ENCODE results near the gene MROH7.
A peak's percentile ranks its signal among the peaks of the same experiment; 100 is the strongest.

The MROH7 gene

DNA sequence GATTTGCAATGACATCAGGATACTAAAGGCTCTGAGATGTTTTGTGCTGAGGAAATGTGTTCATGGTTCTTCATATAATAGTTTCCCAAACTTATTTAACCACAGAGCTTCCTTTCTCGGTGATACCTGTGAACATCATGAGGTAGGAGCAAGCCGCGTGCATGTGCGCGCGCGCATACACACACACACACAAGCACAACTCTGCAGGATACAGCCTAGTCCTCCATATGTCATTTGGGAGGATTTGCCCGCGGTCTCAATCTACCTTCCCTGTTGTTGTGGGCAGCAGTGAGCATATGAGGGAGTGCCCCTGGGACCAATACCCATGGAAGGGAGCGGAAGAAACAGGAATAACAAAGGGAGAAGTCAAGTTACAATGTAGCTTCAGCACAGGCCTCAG, 61.9 kb downstream of the MROH7 start:
- DNase-seq (ENCODE audit: insufficient read length, low spot score), result no peak
- no peak for FAIRE-seq
- TF ChIP-seq POLR2A (IDR thresholded peaks at IDR 0.05; ENCODE audit: low read depth, low read length), result no peak

DNA sequence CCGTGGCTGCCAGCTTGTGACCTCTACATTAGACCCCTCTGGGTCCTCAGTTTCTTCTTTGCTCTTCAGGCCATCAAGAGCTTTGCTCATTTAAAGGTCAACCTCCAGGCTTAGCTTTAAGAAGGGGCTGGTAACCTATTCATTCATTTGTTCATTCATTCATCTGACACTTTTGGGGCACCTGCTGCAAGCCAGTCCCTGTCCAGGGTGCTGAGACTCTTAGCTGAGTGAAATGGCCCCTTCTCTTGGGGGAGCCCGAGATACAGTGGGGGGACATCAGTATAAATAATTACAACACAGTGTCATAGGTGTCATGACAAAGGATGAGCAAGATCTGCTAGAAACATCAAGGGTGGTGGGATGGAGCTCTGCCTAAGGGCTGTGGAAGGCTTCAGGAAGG, 63.6 kb downstream of the MROH7 start:
- no peak for TF ChIP-seq POLR2A (IDR thresholded peaks at IDR 0.05; ENCODE audit: low read depth, low read length)
- FAIRE-seq (no peak), DNase-seq (ENCODE audit: insufficient read length, low spot score) (no peak)

DNA sequence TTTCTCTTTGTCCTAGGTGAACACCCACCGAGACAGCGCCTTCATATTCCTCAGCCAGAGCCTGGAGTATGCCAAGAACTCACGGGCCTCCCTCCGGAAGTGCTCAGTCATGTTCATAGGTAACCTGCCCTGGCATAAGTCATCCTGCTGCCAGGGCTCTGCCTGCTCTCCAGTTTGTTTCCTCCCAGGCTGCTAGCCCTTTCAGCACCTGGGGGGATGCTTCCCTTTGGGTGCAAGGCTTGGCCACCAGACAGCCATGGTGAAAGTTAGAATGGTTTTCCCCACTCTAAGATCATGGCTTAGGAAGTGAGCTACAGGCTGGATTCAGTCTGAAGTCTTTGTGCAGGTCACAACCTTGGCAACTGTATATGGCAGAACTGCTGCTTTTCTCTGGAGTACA, 64.8 kb downstream of the MROH7 start:
- DNase-seq (ENCODE audit: insufficient read length, low spot score), result no peak
- no peak for FAIRE-seq
- TF ChIP-seq POLR2A (IDR thresholded peaks at IDR 0.05; ENCODE audit: low read depth, low read length), result no peak

DNA sequence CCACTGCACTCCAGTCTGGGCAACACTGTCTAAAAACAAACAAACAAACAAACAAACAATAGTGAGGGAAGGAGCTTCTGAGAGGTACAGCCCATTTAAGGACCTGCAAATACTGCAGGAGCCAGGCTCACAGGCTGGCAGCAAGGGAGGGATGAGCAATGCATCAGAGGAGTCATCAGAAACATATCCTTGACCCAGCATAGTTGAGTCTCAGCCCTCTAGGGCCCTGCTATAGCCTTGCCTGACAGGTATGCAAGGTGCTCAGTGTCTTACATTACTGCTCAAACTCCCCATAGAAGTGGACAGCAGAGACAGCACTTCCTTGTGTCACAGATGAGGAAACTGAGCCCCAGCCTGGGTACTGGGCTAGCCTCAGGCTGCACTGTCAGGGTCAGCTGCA, 66.8 kb downstream of the MROH7 start:
- DNase-seq (ENCODE audit: insufficient read length, low spot score) (no peak), FAIRE-seq (no peak)
- TF ChIP-seq POLR2A (IDR thresholded peaks at IDR 0.05; ENCODE audit: low read depth, low read length), result no peak

DNA sequence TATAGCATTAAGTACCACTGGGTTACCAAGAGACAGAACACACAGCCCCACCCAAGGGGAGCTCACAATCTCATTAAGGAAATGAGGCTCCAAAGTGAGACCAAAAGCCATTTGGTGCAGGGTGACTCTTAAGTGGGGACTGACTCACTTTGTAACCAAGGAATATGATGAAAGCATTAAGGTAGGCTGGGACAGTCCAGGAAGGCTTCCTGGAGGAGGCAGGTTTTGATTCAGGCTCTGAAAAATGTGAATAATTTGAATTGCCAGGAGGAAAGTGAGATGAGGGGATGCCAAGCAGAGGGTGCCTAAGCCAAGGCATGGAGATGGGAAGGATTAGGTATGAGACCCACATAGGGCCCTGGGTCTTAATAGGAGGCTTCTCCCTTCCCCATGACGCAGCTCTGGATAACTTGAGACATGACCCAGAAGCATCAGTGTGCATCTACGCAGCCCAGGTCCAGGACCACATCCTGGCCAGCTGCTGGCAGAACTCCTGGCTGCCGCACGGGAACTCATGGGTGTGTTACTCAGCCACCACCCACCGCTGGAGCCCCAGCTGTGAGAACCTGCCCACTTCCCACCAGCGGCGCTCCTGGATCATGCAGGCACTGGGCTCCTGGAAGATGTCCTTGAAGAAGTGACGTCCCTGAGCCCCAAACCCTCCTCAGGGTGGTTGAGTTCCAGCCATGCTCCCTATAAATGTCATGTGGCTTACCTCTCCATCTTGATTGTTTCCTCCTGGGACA, 68.1 kb downstream of the MROH7 start:
- FAIRE-seq, result no peak

DNA sequence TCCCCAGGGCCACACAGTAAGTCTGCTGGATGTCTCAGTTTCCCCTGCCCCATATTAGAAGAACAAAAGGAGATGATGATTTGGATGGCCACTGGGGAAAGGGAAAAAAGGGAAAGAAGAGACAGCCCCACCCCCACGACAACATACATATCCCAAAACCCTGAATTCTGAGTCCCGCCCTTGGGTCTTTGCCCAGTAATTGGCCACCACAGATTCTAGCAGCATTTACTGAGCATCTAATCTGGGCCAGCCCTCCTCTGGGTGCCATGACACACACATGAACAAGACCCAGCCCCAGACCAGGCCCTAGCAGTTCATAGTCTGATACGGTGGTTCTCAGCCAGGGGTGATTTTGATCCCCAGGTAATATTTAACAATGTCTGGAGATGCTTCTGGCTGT, 68.8 kb downstream of the MROH7 start:
- no peak for TF ChIP-seq POLR2A (IDR thresholded peaks at IDR 0.05; ENCODE audit: low read depth, low read length)
- DNase-seq (ENCODE audit: insufficient read length, low spot score) (no peak), FAIRE-seq (no peak)

More for the DNA sequence above, 68.1 kb downstream of the MROH7 start:
- no peak for DNase-seq (ENCODE audit: insufficient read length, low spot score)
- TF ChIP-seq POLR2A (IDR thresholded peaks at IDR 0.05; ENCODE audit: low read depth, low read length), result no peak

DNA sequence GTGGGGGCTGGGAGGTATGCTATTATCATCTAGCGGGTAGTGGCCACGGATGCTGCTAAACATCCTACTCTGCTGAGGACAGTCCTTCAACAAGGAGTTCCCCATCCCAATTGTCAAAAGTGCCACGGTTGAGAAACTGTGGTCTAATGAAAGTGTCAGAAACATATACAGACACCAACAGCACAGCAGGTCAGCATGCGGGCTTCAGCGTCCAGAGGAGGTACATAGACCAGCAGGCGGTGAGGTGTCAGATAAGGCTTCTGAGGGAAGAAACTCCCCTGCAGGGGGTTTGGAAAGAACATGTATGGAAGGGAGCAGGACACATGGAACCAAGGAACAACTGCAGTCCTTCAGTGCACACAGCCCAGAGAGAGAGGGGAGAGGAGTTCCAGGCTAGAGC, 69.3 kb downstream of the MROH7 start:
- FAIRE-seq (no peak), DNase-seq (ENCODE audit: insufficient read length, low spot score) (no peak)
- TF ChIP-seq POLR2A (IDR thresholded peaks at IDR 0.05; ENCODE audit: low read depth, low read length), result no peak

DNA sequence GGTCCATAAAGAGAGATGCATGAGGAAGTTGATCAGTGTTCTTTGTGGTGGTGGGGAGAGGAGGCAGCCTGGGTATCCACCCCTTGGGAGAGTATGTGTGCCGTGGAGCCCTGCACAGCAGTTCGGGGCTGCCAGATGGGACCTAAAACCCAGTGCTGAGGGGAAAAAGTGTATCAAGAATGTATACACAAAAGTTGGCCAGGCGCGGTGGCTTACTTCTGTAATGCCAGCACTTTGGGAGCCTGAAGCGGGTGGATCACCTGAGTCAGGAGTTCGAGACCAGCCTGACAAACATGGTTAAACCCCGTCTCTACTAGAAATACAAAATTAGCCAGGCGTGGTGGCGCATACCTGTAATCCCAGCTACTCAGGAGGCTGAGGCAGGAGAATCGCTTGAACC, 70.0 kb downstream of the MROH7 start:
- no peak for FAIRE-seq
- no peak for TF ChIP-seq POLR2A (IDR thresholded peaks at IDR 0.05; ENCODE audit: low read depth, low read length)
- DNase-seq (ENCODE audit: insufficient read length, low spot score), result no peak

DNA sequence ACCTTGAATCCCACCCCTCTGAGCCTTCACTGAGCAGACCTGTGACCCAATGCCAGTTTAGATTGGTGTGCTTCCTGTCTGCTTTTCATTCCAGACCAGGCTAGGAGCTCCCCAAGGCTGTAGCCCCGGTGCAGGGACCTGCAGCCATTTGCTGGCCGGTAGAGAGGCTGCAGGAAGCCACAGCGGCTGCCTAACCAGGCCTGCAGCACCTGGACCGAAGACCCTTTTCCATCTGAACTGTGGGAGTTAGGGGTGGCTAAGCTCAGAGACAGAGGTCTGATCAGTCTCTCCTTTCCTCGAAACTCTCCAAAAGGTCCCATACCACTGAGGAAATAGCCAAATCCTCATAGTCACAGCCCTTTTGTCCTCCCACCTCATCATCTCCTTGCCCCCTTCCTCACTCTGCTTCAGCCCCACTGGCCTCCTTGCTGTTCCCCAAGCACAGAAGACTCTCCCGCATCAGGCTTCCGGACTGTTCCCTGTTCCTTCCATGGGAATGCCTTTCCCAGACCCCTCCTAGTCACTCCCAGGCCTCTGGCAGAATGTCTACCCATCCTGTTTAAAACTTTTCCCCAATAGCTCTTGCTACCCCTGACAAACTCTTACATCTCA, 73.4 kb downstream of the MROH7 start:
- no peak for DNase-seq (ENCODE audit: insufficient read length, low spot score)
- no peak for FAIRE-seq
- TF ChIP-seq POLR2A (IDR thresholded peaks at IDR 0.05; ENCODE audit: low read depth, low read length), result no peak

DNA sequence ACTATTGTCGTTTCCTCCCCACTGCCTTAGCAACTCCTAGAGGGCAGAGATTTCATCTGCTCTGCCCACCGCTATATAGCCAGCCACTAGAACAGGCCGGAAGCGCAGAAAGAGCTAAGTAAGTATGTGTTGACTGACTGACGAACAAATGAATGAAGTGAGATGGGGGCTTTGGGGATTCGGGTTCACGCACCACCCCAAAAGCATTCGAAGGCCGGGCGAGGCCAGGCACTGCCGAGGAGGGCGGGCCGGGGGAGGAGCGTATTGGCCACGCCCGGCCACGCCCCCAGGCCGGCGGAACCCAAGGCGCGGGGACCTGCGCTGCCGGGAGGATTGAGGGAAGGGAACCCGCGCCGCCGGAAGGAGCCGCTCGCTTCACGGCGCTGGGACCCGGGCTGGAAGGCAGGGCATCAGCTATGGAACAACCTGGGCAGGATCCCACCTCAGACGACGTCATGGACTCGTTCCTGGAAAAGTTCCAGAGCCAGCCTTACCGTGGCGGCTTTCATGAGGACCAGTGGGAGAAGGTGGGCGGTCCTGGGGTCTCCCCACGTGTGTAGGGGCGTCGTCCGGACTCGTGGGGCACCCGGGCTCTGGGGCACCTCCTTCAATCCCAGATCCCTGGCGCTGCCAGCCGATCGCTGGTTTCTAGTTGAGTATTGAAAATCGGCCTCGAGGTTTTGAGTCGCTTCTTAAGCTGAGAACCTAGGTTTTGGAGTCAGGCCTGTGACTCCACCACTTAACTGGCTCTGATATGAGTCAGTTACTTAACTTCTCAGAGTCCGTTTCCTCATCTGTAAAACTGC, 74.1 kb downstream of the MROH7 start, which contains the start of gene TTC4:
TTC4 (plus strand) TSS at position 369 of the 806 bp plus-strand sequence; CDS start at position 417, 48 bp downstream.
- DNase-seq (ENCODE audit: insufficient read length, low spot score) (peak; percentile 71), FAIRE-seq (no peak)
- TF ChIP-seq POLR2A (IDR thresholded peaks at IDR 0.05; ENCODE audit: low read depth, low read length), result peak; percentile 78

DNA sequence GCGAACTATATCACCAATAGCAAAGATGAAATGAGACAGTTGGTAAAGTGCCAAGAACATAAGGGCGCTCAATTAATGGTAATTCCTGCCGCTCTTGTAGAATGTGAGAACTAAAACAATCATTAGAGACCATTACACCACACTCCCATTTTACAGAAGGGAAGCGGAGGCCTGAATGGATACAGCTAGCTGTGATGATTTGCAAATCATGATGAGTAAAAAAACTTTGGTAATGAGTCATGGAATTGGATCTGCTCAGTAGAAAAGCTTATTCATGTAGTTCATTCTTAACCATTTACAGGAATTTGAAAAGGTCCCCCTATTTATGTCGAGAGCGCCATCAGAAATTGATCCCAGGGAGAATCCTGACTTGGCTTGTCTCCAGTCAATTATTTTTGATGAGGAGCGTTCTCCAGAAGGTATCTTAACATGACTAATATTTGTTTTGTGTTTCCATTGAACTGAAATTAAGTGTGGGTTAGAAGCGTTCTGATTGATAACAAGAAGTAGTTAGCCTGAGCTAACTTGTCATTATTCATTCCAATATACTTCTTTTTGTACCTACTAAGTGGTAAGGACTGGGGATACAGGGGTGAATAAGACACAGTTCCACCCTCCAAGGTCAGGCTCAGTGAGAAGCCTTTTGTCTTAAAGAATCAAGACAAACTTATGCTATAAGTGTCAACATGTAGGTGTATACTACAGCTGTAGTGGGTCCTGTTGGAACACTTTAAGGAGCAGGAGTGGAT, 74.9 kb downstream of the MROH7 start:
- TF ChIP-seq POLR2A (IDR thresholded peaks at IDR 0.05; ENCODE audit: low read depth, low read length), result no peak
- FAIRE-seq, result no peak
- DNase-seq (ENCODE audit: insufficient read length, low spot score), result peak; percentile 24

DNA sequence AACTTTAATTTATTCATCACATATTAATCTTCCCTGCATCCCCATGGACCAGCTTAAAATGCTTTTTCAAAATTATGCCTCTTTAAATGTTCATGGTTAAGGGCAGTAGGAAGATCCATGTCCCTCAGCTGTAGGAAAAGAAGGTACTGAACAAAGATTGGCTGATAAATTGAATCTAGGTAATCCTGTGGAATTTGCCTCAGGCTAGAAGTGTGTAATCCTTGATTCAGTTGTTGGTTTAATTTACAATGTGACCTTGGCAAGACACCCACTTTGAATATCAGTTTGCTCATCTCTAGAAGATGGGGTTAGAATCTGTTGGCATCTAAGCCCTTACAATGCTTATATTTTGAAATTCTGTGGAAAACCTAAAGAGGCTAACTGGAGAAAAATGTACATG, 80.1 kb downstream of the MROH7 start:
- no peak for TF ChIP-seq POLR2A (IDR thresholded peaks at IDR 0.05; ENCODE audit: low read depth, low read length)
- no peak for FAIRE-seq
- no peak for DNase-seq (ENCODE audit: insufficient read length, low spot score)

DNA sequence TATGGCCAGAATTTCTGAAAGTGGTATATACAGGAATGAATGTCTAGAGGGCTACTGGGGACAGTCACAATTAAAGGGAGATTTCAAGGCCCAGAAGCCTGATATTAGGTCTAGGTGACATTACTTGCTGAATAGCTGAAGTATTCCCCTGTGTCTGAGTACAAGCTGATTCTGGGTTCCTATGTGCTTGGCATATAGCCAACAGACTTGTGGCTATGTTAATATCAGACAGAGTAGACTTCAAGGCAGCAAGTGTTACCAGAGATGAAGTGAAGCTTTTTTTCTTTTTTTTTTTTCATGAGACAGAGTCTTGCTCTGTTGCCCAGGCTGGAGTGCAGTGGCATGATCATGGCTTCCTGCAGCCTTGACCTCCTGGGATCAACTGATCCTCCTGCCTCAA, 82.4 kb downstream of the MROH7 start:
- DNase-seq (ENCODE audit: insufficient read length, low spot score) (no peak), FAIRE-seq (no peak)
- no peak for TF ChIP-seq POLR2A (IDR thresholded peaks at IDR 0.05; ENCODE audit: low read depth, low read length)

DNA sequence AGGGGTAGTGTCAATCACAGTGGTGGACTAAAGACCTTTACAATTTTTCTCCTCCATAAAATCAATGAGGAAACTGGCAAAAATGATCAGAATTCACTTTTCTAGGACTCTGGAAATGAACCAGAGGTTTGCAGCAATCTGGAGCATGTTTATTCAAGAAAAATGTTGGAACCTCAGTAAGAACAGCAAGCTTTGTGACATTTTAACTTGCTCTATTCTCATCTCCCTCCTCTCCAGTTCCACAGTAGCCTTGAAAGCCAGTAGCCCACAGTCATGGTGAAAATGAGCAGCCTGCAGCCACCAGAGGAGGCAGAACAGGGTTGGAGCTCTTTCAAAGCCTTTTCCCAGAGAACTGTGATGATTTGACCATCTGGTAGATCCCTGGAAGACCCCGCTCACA, 83.2 kb downstream of the MROH7 start:
- no peak for TF ChIP-seq POLR2A (IDR thresholded peaks at IDR 0.05; ENCODE audit: low read depth, low read length)
- FAIRE-seq, result no peak
- no peak for DNase-seq (ENCODE audit: insufficient read length, low spot score)

Data from H54 (cell line).